Loucy (cell line): ENCODE results near the gene TACR1.

ENCODE experiments used
- H2AFZ ChIP-seq: fragments of 200-600 bp; sonication (generic); 2 replicates; pipeline ENCODE4 v1.6.0; 2016; ENCODE audit warnings: antibody characterized with exemption, mild to moderate bottlenecking, low read length, moderate library complexity
- H3F3A ChIP-seq: fragments of 200-600 bp; 2 replicates; pipeline ENCODE4 v1.6.0; 2016; ENCODE audit warnings: antibody characterized with exemption, low read depth, mild to moderate bottlenecking
- H3K27me3 ChIP-seq: fragments of 200-600 bp; sonication (generic); 2 replicates; pipeline ENCODE4 v1.6.1; 2014; ENCODE audit warnings: low read length, mild to moderate bottlenecking; ENCODE audit not compliant: insufficient read depth, poor library complexity, severe bottlenecking
- H3K36me3 ChIP-seq: fragments of 200-600 bp; sonication (generic); 2 replicates; pipeline ENCODE4 v1.6.1; 2016; ENCODE audit warnings: low read length; ENCODE audit not compliant: insufficient read depth
- H3K4me1 ChIP-seq: fragments of 200-600 bp; sonication (generic); 2 replicates; pipeline ENCODE4 v1.5.1; 2014; ENCODE audit warnings: low read length, mild to moderate bottlenecking; ENCODE audit not compliant: insufficient read depth, poor library complexity, severe bottlenecking
- H3K4me2 ChIP-seq: fragments of 200-600 bp; sonication (generic); 2 replicates; pipeline ENCODE4 v1.6.0; 2014; ENCODE audit warnings: antibody characterized with exemption, low read length, low read depth, mild to moderate bottlenecking; ENCODE audit not compliant: poor library complexity, severe bottlenecking
- H3K4me3 ChIP-seq: fragments of 200-600 bp; sonication (generic); 2 replicates; pipeline ENCODE4 v1.5.1; 2014; ENCODE audit warnings: low read length, mild to moderate bottlenecking, mixed read lengths; ENCODE audit not compliant: poor library complexity, severe bottlenecking
- H3K79me2 ChIP-seq: fragments of 200-600 bp; sonication (generic); 2 replicates; pipeline ENCODE4 v1.6.1; 2014; ENCODE audit warnings: low read length; ENCODE audit not compliant: insufficient read depth
- H3K9ac ChIP-seq: fragments of 200-600 bp; sonication (generic); 2 replicates; pipeline ENCODE4 v1.6.0; 2014; ENCODE audit warnings: mild to moderate bottlenecking, low read depth, low read length, moderate library complexity; ENCODE audit not compliant: poor library complexity, severe bottlenecking
- H3K9me2 ChIP-seq: fragments of 200-600 bp; sonication (generic); replicated peaks from 2 replicates; pipeline ENCODE4 v1.6.1; 2016; ENCODE audit warnings: low read depth, low read length, mixed read lengths
- H3K9me3 ChIP-seq: fragments of 200-600 bp; sonication (generic); 2 replicates; pipeline ENCODE4 v1.6.1; 2014; ENCODE audit warnings: mild to moderate bottlenecking, antibody characterized with exemption, low read length, low read depth; ENCODE audit not compliant: insufficient read depth
- H4K20me1 ChIP-seq: fragments of 200-600 bp; sonication (generic); 2 replicates; pipeline ENCODE4 v1.6.0; 2014; ENCODE audit warnings: antibody characterized with exemption, low read length, mild to moderate bottlenecking; ENCODE audit not compliant: insufficient read depth, poor library complexity, severe bottlenecking
- CTCF ChIP-seq: fragments of 200-600 bp; sonication (generic); conservative IDR thresholded peaks from 2 replicates; pipeline ENCODE4 v1.5.1; 2014; ENCODE audit warnings: mild to moderate bottlenecking, antibody characterized with exemption, low read length
- EZH2phosphoT487 ChIP-seq: fragments of 200-600 bp; IDR thresholded peaks from 2 replicates; pipeline ENCODE4 v1.6.1; 2018; ENCODE audit warnings: antibody characterized with exemption, mild to moderate bottlenecking, moderate library complexity, borderline replicate concordance

The TACR1 gene

GRCh38 chr2:75168186-75168585 is 31.1 kb downstream of the TACR1 start:
- no peaks in the 10 kb centered on the region for H3K9me3 ChIP-seq
- no peaks in the 10 kb centered on the region for H3K79me2 ChIP-seq
- TF ChIP-seq CTCF (no peak), EZH2phosphoT487 (no peak)
- no peaks in the 10 kb centered on the region for H3F3A ChIP-seq
- H3K27me3 ChIP-seq, result no peaks in the 10 kb centered on the region
- no peaks in the 10 kb centered on the region for H3K9me2 ChIP-seq
- H3K36me3 ChIP-seq, result no peaks in the 10 kb centered on the region
- no peak overlapping the region for H3K4me3 ChIP-seq
- no peak overlapping the region for H3K9ac ChIP-seq
- no peak overlapping the region for H3K4me2 ChIP-seq
- no peak overlapping the region for H2AFZ ChIP-seq
- no peaks in the 10 kb centered on the region for H3K4me1 ChIP-seq
- no peaks in the 10 kb centered on the region for H4K20me1 ChIP-seq

GRCh38 chr2:75166491-75166890 is 32.8 kb downstream of the TACR1 start:
- no peaks in the 10 kb centered on the region for H3K36me3 ChIP-seq
- H3K27me3 ChIP-seq, result no peaks in the 10 kb centered on the region
- H3K4me2 ChIP-seq, result no peak overlapping the region
- no peaks in the 10 kb centered on the region for H4K20me1 ChIP-seq
- H2AFZ ChIP-seq, result no peak overlapping the region
- no peaks in the 10 kb centered on the region for H3F3A ChIP-seq
- H3K4me3 ChIP-seq, result no peak overlapping the region
- TF ChIP-seq EZH2phosphoT487, result no peak
- TF ChIP-seq CTCF, result no peak
- H3K9me2 ChIP-seq, result no peaks in the 10 kb centered on the region
- no peaks in the 10 kb centered on the region for H3K4me1 ChIP-seq
- no peaks in the 10 kb centered on the region for H3K79me2 ChIP-seq
- no peaks in the 10 kb centered on the region for H3K9me3 ChIP-seq
- H3K9ac ChIP-seq, result no peak overlapping the region

- Histone ChIP-seq H3K4me2 (no peak overlapping the region), H3K9ac (no peak overlapping the region), H3K36me3 (no peaks in the 10 kb centered on the region), H3K9me2 (no peaks in the 10 kb centered on the region), H3K4me3 (no peak overlapping the region), H3F3A (no peaks in the 10 kb centered on the region), H2AFZ (no peak overlapping the region), H3K9me3 (no peaks in the 10 kb centered on the region), H3K4me1 (no peaks in the 10 kb centered on the region), H4K20me1 (no peaks in the 10 kb centered on the region), H3K27me3 (no peaks in the 10 kb centered on the region), H3K79me2 (no peaks in the 10 kb centered on the region)
- TF ChIP-seq CTCF (no peak), EZH2phosphoT487 (no peak)
These were observed 36.4 kb downstream of the TACR1 start for GRCh38 chr2:75162897-75163296.
